Inflammatory macrophage treated with lipopolysaccharide for 1 hour (primary cell): ENCODE results near the gene EIF4E2.

Experiments
- DNase-seq, 2 donors: peaks; one replicate each; pipeline ENCODE4 v3.0.0-alpha.2; 2020 to 2022

Gene EIF4E2

GRCh38 chr2:232604535-232604934 is 54.0 kb downstream of the EIF4E2 start:
- DNase-seq = no peak

GRCh38 chr2:232607011-232607410 is 56.5 kb downstream of the EIF4E2 start:
- DNase-seq = no peak

- DNase-seq = no peak
These were observed 59.1 kb downstream of the EIF4E2 start for GRCh38 chr2:232609607-232610006.

- no peak for DNase-seq
These were observed 59.6 kb downstream of the EIF4E2 start for GRCh38 chr2:232610081-232610480.

GRCh38 chr2:232611061-232611460 is 60.6 kb downstream of the EIF4E2 start:
- DNase-seq = no peak

GRCh38 chr2:232611559-232612218 is 61.2 kb downstream of the EIF4E2 start:
- peak; percentile 12 to 73 for DNase-seq

GRCh38 chr2:232613538-232614134 is 63.1 kb downstream of the EIF4E2 start:
- DNase-seq = no peak

- no peak for DNase-seq
These were observed 64.8 kb downstream of the EIF4E2 start for GRCh38 chr2:232615339-232615738.
